Fibroblast of upper back skin (primary cell): ENCODE measurements around the gene ZRANB1.

Experiments
- DNase-seq: peaks from one replicate; pipeline ENCODE4 v3.0.0-alpha.2; 2013

Gene ZRANB1

GRCh38 chr10:125023862-125024496 is 82.1 kb downstream of the ZRANB1 start:
- no peak for DNase-seq

GRCh38 chr10:125024497-125025234 is 82.7 kb downstream of the ZRANB1 start:
- no peak for DNase-seq

DNA sequence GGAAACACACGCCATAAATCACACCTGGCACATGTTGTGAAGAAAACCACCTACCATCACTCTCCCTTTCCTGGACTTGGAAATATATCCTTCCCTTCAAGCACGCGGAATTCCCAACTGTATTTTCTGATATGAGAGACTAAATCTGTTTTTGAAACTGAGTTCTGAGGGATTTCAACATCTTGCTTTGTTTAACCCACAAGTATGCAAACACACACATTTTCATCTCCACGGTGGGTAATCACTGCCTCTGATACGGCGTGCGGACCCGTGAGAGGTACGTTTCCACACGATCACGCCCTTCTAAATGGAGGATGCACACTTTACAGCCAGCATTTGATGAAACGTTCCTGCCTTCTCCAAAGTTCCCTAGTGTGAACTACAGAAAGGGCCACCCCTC is 83.4 kb downstream of the ZRANB1 start:
- DNase-seq, result peak; percentile 48

- DNase-seq, result no peak
Observed at GRCh38 chr10:125026036-125026931, 84.4 kb downstream of the ZRANB1 start.

GRCh38 chr10:125026974-125027735 is 85.2 kb downstream of the ZRANB1 start:
- DNase-seq, result no peak

DNA sequence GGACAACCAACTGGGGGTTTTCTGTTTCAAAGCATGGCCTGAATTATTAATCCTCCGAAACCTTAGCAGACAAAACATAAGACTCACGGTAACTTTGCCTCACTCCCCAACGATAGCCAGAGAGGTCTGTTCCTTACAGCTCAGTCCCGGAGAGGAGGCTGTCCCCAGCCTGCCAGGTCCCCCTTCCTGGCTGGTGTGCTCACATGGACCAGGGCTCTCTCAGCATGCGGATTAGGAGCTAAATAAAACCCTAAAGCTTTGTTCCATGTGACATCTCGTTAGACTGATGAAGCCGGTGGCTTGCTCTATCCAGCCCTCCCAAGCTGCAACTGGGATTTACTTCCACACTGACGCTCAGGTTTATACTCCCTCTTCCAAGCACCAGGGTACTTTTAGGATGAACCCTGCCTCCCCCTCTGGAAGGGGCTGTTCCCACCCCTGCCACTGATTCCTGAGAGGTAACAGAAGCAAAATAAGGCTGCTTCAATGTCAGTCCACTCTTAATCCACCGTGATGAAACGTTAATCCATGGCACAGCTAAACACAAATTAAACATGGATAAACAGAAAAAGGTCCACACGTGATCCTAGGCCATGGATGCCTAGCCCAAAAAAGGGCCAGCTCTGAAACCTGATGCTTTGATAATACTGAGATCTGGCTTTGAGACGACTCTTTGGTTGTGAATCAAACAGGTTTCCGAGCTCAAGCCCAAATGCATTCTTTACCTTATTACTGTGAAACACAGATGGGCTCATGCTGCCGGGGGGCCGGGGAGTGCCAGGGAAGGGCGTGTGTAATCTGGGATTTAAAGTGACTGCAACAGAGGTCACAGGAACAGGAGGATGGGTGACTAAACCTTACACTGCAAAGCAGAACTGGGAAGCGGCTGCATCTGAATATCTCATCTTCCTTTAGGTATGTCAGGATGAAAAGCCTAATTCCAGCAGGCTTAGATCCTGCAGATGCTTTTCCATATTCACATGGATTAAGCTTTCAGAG is 86.2 kb downstream of the ZRANB1 start:
- peak; percentile 42 for DNase-seq

DNA sequence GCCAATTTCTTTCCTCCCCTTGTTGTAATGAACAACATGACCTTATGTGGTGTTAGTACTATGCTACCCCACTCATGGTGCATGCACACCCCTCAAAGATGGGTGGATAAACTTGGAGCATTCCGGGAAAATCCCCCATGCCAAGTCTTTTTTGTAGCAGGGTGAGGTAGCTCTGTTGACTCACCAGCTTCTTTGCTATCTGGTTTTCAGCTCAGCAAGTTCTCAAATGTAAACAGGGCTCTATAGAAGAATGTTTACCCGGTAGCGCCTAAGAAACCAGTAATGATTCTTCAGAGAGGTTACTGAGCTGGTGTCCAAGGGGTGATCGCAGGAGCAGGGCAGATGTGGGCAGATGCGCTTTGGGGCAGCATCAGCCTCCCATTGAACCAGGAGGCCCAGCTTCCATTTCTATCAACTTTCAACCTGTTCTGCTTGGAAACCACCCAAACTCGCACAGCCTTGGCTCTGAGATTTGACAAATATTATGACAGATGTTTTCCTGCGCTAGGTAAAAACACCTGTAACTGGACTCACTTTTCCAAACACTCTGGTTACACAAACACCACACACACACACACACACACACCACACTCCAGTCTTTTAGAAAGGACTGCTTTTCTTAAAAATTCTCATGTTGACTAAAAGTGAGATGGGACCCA is 87.8 kb downstream of the ZRANB1 start:
- no peak for DNase-seq

DNA sequence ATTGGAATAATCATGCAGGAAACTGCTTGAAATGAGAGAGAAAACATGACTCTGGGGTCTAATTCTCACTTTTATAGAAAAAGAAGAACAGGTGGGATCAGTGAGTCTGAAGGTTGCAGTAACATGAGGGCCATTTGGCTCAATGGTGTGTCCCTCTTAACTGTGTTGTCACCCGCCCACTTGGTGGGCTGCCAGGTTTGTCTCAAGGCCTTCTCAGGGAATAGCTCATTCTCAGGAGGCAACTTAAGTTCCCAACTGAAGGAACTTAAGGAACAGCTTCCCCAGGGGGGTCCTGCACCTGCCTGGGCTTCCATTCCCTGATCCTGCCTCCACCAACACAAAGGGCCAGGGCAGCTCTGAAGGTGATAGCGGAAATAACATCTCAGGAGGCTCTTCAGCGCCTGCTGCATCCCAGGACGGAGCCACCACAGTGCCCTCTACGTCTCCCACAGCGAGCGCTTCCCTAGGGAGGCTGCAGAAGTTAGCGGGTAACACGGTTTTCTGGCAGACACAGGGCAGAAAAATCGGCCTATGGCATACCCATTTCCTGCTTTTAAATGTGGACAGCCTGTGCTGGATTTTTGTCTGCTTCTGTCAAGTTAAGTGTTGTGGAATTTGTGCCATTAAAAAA is 88.8 kb downstream of the ZRANB1 start:
- no peak for DNase-seq

DNA sequence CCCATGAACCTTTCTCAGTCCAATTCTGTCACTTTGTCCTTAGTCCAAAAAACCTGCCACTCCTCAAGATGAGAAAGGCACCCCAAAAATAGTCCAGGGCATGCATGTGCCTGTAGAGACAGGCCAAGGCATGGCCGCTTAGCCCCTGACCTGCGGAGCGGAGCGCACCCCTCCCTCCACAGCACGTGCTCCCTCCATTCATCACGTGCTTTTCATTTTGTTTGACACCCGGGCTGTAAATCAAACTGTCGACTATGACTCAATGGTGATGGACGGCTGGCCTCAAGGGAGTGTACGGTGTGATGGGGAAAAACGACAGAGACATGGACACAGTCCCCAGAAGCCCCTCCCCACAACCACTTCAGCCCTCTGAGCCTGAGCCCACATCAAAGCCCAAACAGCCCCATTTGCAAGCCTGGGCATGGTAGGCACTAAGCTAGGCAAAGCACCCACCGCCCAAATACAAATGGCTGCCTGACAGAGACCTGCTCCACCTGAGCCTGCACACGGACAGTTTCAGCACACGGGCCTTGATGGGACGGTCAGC is 90.6 kb downstream of the ZRANB1 start:
- DNase-seq, result no peak

- no peak for DNase-seq
Observed at GRCh38 chr10:125033146-125033924, 91.4 kb downstream of the ZRANB1 start.

DNA sequence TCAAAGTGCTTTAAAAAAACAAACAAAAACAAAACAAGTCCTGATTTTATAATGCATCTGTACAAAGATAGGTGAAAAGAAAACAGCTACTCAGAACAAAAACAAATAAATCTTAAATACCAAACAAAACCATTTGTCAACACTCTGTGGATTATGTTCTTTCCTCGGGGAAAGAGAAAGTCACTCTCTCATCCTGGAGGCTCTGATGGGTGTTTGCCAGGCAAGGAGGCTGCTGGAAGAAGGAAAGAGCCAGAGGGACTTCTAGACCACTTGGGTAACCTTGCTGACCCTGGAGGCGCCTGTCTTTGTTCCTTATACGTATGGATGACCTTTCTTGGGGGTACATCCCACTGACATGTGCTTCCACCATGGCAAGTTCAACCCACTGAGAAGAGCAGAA is 92.8 kb downstream of the ZRANB1 start:
- DNase-seq, result no peak

DNA sequence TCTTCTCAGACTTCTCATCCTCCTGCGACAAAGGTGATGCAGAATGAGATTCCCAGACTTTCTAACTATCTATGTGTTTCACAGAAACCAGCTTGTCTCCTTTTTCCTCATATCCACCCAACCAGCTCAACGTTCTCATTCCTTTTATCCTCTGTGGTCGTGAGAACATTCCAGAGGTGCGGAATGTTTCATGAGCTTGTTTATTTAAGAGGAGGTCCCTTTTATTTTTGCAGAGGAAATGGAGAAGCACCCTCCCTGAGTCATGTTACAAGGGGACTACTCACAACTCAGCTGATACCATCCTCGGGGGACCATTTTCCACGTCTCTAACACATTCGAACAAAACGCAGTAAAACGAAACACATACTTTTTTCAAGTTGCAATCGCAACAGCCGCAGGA is 93.2 kb downstream of the ZRANB1 start:
- peak; percentile 95 for DNase-seq

GRCh38 chr10:125035588-125036295 is 93.8 kb downstream of the ZRANB1 start:
- DNase-seq, result no peak

- peak; percentile 80 for DNase-seq
Observed at GRCh38 chr10:125037145-125037877, 95.4 kb downstream of the ZRANB1 start.
